ENCODE data around the gene MARK3. TPM values are rescaled to one million over a fixed set of nuclear protein-coding genes. Genes with fewer than 3 reads are reported as not detected.

MARK3 gene
- total and polyA plus RNA-seq, 2 of the 13 experiments (the other 11 are each of a cell fraction or from before 2014, with no cell fraction given): 47.7 to 56.6 TPM

GRCh38 chr14:103360548-103360947 lies 24.7 kb upstream of the MARK3 start:
- H3K4me3 ChIP-seq (replicated peaks in 1 of 3; ENCODE audit: insufficient read depth in 1 of 3, low read depth in 2 of 3, low read length in 3 of 3): no peak overlapping the region
- no peak overlapping the region for H3K9ac ChIP-seq (ENCODE audit: insufficient read depth, low read depth, low read length)
- no peaks in the 10 kb centered on the region for H3K36me3 ChIP-seq (replicated peaks in 1 of 2; ENCODE audit: control insufficient read depth in 1 of 2, insufficient read depth in 2 of 2, low read length in 2 of 2)
- DNase-seq (ENCODE audit: low spot score): no peak
- FAIRE-seq: no peak
- no peak overlapping the region for H3K4me2 ChIP-seq (ENCODE audit: low read depth, low read length)
- H3K27ac ChIP-seq (ENCODE audit: extremely low read length, insufficient read depth, low read length): no peak overlapping the region
- no peaks in the 10 kb centered on the region for H3K27me3 ChIP-seq (ENCODE audit: control insufficient read depth in 1 of 2, insufficient read depth in 2 of 2, low read length in 2 of 2)
- no peaks in the 10 kb centered on the region for H4K20me1 ChIP-seq (ENCODE audit: insufficient read depth, low read length)
- 68% methylated on average over 7 of the region's 7 CpGs for WGBS (ENCODE audit: low lambda C conversion rate)
- POLR2A ChIA-PET: no interaction called here
- no peaks in the 10 kb centered on the region for H3K79me2 ChIP-seq (ENCODE audit: insufficient read depth, low read length)
- intact Hi-C loops (cut with micrococcal nuclease; ENCODE audit: unreplicated experiment) (no loop called here), in situ Hi-C loops (cut with HindIII; ENCODE audit: extremely low pct_ligation_motif_present, low pct_unique_long_range_greater_than_20kb) (no loop called here)
- BruUV-seq (replicated peaks): no TSS peak
- peaks cover 48% of the 10 kb centered on the region for H3K4me1 ChIP-seq (ENCODE audit: insufficient read depth, low read length)
- TF ChIP-seq ZBTB7A (CRISPR knock-in tag; IDR thresholded peaks at IDR 0.05) (no peak), ZBTB49 (CRISPR knock-in tag; IDR thresholded peaks at IDR 0.05; ENCODE audit: borderline replicate concordance) (no peak), TBL1XR1 (IDR thresholded peaks at IDR 0.05; ENCODE audit: borderline replicate concordance, low read length, partially characterized antibody) (no peak), ZBTB4 (CRISPR knock-in tag; IDR thresholded peaks at IDR 0.05; ENCODE audit: borderline replicate concordance) (no peak), HNRNPK (IDR thresholded peaks at IDR 0.05; ENCODE audit: low read depth, low read length, poor library complexity, severe bottlenecking) (no peak), PRDM15 (CRISPR knock-in tag; IDR thresholded peaks at IDR 0.05) (no peak)
- no peak for ATAC-seq
- CTCF ChIA-PET (ENCODE audit: low intra/inter-chr PET ratio, low total read pairs): no interaction called here
- peaks cover 9% of the 10 kb centered on the region for H3K9me3 ChIP-seq (ENCODE audit: low read length)
- H2AFZ ChIP-seq (ENCODE audit: low read length): no peak overlapping the region
